NCI-H1694 treated with DMSO at 0.1 percent for 48 hours (cell line): ENCODE data around the gene KLHL2.

Experiments
- DNase-seq: peaks from one replicate; lab custom pipeline; 2025; lab: John Stamatoyannopoulos, UW

Gene KLHL2

GRCh38 chr4:165288639-165289422, 81.5 kb downstream of the KLHL2 start:
- no peak for DNase-seq

- no peak for DNase-seq
Observed at GRCh38 chr4:165289423-165289785, 82.0 kb downstream of the KLHL2 start.

- DNase-seq, result no peak
Observed at GRCh38 chr4:165293061-165293460, 85.7 kb downstream of the KLHL2 start.

GRCh38 chr4:165293927-165294649, 86.7 kb downstream of the KLHL2 start:
- DNase-seq, result no peak

- DNase-seq, result no peak
Observed at GRCh38 chr4:165294907-165295306, 87.5 kb downstream of the KLHL2 start.

GRCh38 chr4:165297626-165298025, 90.3 kb downstream of the KLHL2 start:
- DNase-seq, result no peak

GRCh38 chr4:165299399-165300060, 92.2 kb downstream of the KLHL2 start:
- DNase-seq, result no peak

GRCh38 chr4:165301833-165302232, 94.5 kb downstream of the KLHL2 start:
- DNase-seq, result no peak

GRCh38 chr4:165302658-165303057, 95.3 kb downstream of the KLHL2 start:
- no peak for DNase-seq

- DNase-seq, result no peak
Observed at GRCh38 chr4:165308166-165308565, 100.8 kb downstream of the KLHL2 start.

- no peak for DNase-seq
Observed at GRCh38 chr4:165308606-165309005, 101.2 kb downstream of the KLHL2 start.

GRCh38 chr4:165309456-165309855, 102.1 kb downstream of the KLHL2 start:
- no peak for DNase-seq

- no peak for DNase-seq
Observed at GRCh38 chr4:165312506-165312905, 105.1 kb downstream of the KLHL2 start.

- DNase-seq, result no peak
Observed at GRCh38 chr4:165319030-165319429, 111.7 kb downstream of the KLHL2 start.

- no peak for DNase-seq
Observed at GRCh38 chr4:165319509-165319908, 112.1 kb downstream of the KLHL2 start.

GRCh38 chr4:165324236-165324917, 117.0 kb downstream of the KLHL2 start:
- DNase-seq, result no peak

- no peak for DNase-seq
Observed at GRCh38 chr4:165324918-165325304, 117.5 kb downstream of the KLHL2 start.

GRCh38 chr4:165325732-165326512, 118.6 kb downstream of the KLHL2 start:
- no peak for DNase-seq

GRCh38 chr4:165326831-165327210, 119.5 kb downstream of the KLHL2 start:
- no peak for DNase-seq

GRCh38 chr4:165327211-165328100, 120.1 kb downstream of the KLHL2 start, which contains the start of gene MSMO1:
TSS of gene MSMO1 (plus strand) at chr4:165327669. CDS start at chr4:165333371, 5,702 bp downstream.
- DNase-seq, result peak; percentile 99

GRCh38 chr4:165328101-165328425, 120.7 kb downstream of the KLHL2 start:
- no peak for DNase-seq
